Suppressor macrophage treated with lipopolysaccharide for 4 hours (primary cell): ENCODE results near the gene AK9.

Experiments
- DNase-seq: peaks from one replicate; pipeline ENCODE4 v3.0.0-alpha.2; 2020

The AK9 gene

DNA sequence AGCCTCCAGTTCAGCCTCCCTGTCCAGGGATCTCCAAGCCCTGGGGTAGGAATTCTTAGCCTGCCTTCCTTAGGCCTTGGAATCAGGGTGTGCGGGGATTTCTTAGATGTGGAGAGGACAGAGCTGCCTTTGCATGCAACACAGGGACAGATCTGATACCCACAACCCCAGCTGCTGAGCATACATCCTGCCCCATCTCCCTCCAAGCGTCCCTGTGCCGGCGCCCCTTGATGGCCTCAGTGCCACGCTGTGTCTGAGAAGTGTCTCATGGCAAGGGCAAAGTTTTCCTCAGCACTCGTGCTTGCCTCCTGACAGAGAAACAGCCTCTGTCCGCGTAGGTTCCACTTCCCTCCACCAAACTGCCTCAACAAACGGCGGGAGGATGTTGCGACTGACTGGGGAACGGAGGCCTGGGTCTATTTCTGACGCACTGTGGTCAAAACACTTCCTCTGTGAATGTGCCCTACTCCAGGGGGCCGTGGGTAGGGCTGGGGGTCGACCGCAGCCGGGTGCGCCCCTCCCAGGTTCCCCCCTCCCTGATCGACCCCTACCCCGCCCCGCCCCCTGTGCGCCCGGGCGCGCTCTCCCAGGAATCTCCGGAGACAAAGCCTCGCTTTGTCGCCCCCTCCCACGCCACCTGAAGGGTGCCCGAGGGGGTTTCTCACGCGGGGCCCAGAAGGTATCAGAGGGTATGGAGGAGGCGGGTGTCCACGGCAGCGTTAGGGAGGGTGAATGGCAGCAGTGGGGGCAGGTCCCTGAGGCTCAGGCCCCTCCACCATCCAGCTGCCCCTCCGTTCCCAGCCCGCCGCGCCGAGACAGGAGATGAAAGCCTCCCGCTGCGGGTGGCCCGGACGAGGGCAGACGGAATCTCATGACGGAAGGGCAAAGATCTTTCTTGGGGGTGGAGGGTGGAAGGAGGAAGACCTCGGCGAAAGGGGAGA is 236.2 kb downstream of the AK9 start:
- peak; percentile 85 for DNase-seq

DNA sequence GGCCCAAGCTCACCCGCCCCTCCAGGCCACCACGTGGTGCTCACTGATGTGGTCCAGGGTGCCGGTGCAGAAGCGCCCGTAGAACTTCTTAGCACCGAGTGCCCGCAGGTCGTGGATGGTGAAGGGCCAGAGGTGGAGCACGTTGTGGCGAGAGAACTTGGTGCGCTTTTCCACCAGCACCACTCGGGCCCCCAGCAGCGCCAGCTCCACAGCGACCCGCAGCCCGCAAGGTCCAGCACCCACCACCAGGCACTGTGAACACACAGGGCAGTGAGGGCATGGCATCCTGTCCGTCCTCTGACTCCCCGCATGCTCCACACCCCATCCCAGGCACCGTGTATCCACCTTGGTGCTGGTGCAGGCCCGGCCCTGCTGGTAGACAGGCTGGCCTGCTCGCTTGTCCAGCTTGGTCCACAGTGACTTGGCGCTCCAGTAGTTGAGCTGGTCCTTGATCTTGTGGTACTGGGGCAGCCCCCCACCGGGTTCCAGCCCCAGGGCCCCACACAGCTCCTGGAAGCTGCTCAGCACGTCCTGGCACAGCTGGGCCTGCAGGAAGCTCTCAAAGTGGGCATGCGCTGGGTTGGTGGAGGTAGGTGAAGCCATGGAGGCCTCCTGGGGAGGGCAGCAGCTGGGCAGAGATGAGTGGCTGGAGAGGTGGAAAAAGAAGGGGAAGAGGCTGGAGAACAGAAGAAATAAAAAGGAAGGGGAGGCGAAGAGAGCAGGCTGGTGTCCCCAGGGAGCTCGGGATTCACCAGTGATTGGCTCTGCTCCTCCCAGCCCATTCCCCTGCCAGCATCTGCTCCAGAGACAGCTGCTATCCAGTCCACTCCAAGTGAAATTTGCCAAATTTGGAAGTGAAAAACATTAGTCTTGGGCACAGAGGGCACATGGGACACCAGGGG is 237.2 kb downstream of the AK9 start:
- DNase-seq, result no peak

DNA sequence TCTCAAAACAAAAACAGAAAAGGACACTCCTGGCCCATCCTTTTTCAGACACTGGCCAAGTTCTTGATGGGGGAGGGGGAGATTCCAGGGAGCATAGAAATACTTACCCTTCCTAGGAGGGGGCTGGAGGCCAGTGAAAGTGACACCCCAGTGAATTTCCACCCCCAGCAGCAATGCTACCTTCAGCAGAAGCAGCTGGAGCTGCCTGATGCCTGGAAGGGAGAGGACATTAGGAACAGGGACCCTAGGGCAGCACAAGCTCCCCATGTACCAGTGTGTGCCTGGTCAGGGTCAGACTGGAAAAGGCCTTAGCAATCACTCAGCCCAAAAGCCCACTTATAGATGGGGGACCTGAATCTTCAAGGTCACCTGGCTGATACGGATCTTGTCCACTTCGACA is 237.8 kb downstream of the AK9 start:
- DNase-seq, result no peak

DNA sequence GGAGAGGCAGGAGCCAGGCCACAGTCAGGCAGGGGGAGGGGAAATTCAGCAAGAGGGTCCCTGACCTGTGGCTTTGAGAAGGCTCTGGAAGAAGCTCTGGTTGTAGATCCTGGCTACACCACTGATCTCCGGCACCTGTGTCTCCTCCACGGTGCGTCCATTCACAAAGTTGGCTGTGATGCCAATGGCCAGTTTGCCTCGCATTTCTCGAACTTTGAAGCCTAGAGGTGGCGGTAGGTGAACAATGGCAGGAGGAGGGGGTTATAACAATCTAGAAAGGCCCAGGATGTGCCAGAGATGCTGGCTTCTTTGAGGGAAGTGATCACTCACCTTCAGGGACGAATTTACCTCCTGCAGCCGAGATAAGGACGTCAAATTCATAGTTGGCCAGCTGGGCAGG is 238.8 kb downstream of the AK9 start:
- DNase-seq, result no peak

DNA sequence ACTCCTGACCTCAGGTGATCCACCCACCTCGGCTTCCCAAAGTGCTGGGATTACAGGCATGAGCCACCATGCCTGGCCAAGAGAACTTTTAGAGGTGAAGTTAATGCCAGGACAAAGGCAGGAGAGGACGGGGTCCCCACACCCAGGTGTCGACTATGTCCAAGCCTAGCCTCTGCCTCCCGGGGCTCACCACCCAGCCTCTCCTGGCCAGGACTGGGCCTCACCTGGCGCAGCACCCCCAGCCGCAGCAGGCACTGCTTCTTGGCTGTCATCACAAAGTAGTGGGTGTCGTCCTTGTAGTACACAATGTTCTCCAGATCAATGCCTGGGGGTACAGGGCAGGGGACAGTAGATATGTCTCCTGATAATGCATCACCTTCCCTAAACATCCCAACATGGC is 239.6 kb downstream of the AK9 start:
- DNase-seq, result no peak

DNA sequence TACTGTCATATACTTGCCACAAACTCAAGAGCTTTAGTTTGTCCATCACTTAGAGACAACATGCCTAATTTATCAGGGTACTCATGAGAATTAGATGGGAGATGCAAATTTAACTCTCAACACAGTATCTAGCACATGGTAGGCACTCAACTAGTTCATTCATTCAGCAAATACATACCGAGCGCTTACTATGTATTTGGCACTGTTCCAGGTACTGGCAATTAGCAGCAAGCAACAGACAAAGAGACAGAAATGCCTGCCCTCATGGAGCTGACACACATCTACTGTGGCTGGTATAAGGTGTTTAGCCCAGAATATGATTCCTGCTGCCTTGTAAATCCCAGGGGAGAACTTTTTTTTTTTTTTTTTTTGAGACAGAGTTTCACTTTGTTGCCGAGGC is 240.2 kb downstream of the AK9 start:
- DNase-seq, result no peak

DNA sequence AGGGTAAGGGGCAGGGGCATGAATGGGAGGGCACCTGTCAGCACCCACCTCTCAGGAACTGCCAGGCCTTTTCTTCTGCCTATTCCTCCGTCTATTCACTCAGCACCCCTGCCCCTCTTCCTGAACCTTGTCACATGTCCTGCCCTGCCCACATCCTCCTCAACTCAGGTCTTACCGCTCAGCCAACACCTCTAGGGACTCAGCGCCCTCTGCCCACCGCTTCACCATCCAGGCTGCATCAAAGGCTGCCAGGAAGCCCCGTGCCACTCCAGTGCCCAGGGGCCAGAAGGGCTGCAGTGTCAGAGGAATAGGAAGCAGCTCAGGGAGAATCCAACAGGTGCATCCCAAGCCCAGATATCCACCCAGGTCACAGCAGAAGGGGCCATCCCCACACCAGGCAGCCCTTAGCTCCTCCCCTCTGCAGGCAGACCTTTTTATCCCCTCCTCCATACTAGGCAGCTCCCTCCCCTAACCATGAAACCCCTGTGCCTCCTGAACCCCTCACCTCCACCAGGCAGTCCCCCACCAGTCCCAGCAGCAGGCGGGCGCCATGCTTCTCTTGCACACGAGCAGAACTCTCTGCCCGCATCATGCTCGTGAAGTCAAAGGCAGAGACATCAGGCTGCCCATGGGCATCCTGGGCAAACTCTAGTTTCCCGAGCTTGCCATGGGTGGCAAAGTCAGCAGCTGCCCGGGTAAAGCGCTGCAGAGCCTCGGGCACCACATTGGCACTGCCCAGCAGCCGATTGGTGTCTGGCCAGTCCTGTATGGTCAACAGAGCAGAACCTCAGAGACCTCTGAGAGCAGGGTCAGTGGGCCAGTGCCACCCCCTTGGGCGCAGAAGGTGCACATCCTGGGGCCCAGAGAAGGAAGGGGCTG is 241.0 kb downstream of the AK9 start:
- no peak for DNase-seq

DNA sequence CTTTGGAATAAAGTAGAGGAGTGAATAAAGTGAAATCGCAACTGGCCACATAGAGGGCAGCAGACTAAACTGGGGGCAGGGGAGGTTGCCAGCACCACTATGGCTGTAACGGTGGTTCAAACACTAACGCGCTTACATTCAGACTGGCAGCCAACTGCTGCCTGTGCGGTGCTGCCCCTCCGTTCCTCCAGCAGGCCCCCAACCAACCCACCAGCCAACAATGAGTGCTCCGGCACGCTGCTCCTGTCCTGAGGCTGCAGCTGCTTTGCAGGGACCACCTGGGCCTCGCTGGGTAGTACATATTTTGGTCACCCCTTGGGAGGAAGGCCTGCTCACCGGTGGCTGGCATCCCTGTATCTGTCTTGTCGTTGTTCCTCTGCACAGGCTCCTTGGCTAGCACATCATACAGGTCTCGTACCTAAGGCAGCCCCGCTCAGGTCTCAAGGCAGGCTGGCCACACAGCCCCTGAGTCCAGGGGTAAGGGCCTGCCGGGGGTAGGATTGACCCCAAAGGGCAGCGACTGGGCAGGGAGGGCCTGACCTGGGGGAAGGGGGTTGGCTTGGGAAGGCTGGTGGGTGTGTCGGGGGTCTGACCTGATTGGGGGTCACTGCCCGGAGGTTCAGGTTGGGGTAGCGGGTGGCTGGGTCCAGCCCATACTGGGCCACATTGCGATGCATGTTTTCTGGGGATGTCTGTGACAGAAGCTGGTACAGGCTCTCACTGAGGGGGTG is 241.8 kb downstream of the AK9 start:
- no peak for DNase-seq

DNA sequence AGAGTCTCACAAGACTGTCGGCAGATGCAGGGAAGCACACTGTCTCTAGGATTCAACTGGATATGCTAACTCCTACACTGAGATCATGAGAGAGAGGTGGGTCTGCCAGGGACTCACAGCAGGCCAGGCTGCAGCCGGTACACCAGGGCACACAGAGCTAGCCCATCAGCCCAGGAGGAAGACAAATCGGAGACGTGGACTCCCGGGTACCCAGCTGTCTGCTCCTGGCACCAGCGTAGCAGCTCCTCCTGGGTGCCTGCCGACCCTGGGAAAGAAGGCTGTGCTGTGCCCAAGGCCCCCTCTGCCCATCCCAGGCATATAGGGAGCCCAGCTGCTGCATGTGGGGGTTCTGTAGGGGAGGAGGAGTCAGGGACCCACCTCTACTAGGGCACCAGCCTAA is 242.4 kb downstream of the AK9 start:
- no peak for DNase-seq

DNA sequence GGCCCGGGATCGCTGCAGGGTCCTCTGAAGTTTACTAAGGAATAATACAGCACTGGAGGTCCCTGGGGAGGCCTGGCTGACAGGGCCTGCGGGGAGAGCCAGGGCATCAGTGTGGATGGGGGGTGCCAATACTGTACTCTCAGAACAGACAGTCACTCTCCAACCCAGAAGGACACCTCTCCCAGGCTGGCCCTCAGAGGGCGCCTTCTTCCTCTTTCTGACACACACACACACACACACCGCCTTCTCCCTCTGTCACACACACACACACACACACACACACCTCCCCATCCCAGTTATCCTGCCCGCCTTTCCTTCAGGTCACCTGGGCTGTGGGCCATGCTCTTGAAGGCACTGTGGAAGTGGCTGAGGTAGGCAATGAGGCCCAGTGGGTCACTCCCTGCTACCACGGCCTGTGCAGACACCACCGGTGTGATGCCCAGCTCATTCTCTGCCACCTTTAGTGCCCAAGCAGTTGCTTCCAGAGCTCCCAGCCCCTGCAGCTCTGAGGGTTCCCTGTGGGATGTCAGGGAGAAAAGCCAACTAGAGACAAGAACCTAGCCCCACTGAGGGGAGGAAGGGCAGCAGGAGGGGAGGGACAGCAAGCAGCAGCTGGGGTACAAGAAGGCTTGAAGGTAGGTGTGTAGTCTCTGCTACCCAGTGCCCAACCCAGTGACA is 243.0 kb downstream of the AK9 start:
- DNase-seq, result no peak

DNA sequence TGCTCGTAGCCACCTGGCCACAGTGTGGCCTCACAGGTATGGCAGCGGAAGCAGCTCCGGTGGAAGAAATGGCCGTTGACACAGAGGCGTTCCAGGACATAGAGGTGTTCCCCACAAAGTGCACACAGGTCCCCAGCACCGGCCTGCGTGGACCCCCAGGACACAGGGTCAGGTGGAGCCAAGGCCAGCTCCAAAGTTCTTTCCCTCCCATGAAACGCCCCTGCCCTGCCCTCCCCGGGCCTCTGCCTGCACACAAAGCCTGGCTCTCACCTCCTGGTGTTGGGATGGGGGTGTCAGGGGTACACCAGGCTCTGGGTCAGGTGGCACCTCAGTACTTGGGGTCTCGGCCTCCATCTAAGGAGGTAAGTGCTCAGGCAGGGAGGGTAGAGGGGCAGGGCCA is 243.9 kb downstream of the AK9 start:
- DNase-seq, result no peak

DNA sequence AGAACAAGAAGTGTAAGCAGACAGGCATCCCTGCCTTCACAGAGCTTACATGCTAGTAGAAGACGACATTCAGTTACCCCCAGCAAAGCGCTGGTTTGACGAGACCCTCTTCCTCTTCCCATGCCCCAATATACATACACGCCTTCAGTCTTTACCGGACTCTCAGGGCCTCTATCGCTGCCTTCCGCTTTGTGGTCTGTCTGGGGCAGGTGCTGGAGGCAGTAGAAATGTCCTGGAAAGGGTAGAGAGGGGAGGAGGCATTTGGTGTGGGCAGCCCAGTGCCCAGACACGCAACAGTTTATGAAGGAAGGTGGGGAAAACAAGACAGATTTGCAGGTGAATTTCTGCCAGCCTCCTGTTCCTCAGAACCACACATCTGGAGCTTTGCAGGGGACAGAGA is 244.5 kb downstream of the AK9 start:
- DNase-seq, result no peak

DNA sequence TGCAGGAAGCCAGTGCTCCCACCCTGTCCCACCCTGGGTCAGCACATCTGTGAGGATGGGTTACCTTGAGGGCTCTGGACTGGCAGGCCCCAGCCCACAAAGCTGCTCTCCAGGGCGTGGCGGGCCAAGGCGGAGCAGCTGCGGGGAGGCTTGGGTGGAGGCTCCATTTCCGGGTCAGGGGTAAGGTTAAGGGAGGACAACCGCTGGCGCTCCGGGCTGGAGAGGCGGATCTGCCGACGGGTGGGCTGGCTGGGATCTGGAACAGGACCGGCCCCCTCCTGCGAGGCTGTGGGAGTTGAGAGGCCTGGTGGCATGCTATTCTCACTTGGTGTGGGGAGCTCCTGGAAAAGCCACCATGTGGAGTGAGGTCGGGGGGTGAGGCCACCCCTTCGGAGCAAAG is 244.9 kb downstream of the AK9 start:
- no peak for DNase-seq

DNA sequence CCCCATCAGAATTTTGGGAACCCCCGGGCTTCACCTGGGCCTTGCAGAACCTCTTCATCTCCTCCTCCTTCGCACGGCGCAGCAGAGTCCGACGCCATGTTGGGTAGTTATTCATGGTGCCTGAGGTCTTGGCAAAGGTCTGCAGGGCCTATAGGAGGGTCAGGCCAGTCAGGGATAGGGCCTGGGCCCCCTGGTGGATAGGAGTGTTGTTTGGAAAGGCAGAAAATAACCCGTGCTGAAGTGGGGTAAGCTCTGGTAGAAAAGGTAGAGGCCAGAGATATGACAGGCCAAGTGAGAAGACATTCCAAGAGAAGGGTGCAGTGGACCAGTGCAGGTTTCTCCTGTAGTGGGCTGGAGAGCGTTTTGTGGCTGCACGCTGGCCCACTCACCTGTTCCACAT is 245.6 kb downstream of the AK9 start:
- DNase-seq, result no peak

DNA sequence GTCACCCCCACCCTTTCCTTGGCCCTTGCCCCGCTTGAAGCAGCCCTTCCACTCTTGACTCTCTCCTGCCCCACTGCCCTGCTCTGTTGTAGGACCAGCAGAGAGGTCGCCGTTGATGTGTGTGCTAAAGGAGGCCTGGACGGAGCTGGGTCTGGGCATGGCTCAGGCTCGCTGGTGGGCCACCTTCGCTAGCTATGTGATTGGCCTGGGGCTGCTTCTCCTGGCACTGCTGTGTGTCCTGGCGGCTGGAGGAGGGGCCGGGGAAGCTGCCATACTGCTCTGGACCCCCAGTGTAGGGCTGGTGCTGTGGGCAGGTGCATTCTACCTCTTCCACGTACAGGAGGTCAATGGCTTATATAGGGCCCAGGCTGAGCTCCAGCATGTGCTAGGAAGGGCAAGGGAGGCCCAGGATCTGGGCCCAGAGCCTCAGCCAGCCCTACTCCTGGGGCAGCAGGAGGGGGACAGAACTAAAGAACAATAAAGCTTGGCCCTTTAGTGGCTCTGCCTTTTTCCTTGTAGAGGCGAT is 247.5 kb downstream of the AK9 start:
- no peak for DNase-seq
